Heart left ventricle (tissue), 13 donors: ENCODE measurements around the gene CDH24.

ENCODE experiments used
- POLR2A ChIP-seq, 2 donors: fragments of 450-650 bp; IDR thresholded peaks; one replicate each; pipeline ENCODE4 v1.6.1; 2017; ENCODE audit warnings: antibody characterized with exemption in 2 of 2, mild to moderate bottlenecking in 2 of 2, moderate library complexity in 2 of 2
- TF ChIP-seq, protein P1 (sequence below), 12 donors: fragments of 200-600 bp; sonication (generic) in 4 of 12; IDR thresholded peaks; one replicate each; pipeline versions ENCODE4 v1.5.0 to v1.8.0; 2018 to 2022; ENCODE audit warnings: antibody characterized with exemption in 12 of 12, mild to moderate bottlenecking in 5 of 12
- donor health status: ischemic (EF 13 %, LVEDD 7.1; RV severe dilation, severe dysfunction).
- donor health status: DM: no; HTN: yes; CAD: no.
- donor health status: DM: no; HTN: no; CAD: no.
- donor health status: ischemic (EF 25% LVEDD 6.9; RV normal size, moderate dysfunction).
- donor health status: ischemic (EF 25% LVEDD 5.7; RV mildly dilated, moderate dysfunction).
- donor health status: ischemic (EF 35%, LVEDD 5.7; RV mildly dilated, moderate dysfunction).
- donor health status: nonischemic (EF 11% LVEDD 7.7; RV severe dilation, severe dysfunction).
- donor health status: DM: yes; HTN: yes; CAD: no.
- donor health status: PGD.
- donor health status: ischemic (EF 29% LVEDD 5.4; RV normal size, mild dysfunction).
- donor health status: nonischemic (EF 23%, LVEDD 6.1; RV moderate dilation, normal function).

- TF ChIP-seq, protein P1, sequence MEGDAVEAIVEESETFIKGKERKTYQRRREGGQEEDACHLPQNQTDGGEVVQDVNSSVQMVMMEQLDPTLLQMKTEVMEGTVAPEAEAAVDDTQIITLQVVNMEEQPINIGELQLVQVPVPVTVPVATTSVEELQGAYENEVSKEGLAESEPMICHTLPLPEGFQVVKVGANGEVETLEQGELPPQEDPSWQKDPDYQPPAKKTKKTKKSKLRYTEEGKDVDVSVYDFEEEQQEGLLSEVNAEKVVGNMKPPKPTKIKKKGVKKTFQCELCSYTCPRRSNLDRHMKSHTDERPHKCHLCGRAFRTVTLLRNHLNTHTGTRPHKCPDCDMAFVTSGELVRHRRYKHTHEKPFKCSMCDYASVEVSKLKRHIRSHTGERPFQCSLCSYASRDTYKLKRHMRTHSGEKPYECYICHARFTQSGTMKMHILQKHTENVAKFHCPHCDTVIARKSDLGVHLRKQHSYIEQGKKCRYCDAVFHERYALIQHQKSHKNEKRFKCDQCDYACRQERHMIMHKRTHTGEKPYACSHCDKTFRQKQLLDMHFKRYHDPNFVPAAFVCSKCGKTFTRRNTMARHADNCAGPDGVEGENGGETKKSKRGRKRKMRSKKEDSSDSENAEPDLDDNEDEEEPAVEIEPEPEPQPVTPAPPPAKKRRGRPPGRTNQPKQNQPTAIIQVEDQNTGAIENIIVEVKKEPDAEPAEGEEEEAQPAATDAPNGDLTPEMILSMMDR (IDR thresholded peaks at IDR 0.05): peak in 1 of 12 donors; percentile 3
- TF ChIP-seq POLR2A (IDR thresholded peaks at IDR 0.05): peak in 1 of 2 donors; percentile 44
Observed at GRCh38 chr14:23034498-23035302, 22.6 kb downstream of the CDH24 start, which contains the start of gene PSMB5.
